Spleen (tissue), 7 donors: ENCODE data around the gene PLXNA2.

Experiments
- CTCF ChIP-seq, 11 experiments: fragments of 200-600 bp in 7 of 11; fragments of 450-650 bp in 4 of 11; sonication (generic) in 4 of 11; IDR thresholded peaks in 8 of 11; conservative IDR thresholded peaks in 3 of 11; 1 replicate in 7 of 11; 2 replicates in 4 of 11; pipeline versions ENCODE4 v1.4.0 to v1.8.0; 2016 to 2021; ENCODE audit warnings: antibody characterized with exemption in 11 of 11, inconsistent platforms in 4 of 11, mild to moderate bottlenecking in 1 of 11
- POLR2A ChIP-seq, 3 donors: fragments of 450-650 bp; IDR thresholded peaks; one replicate each; pipeline ENCODE4 v1.5.1; 2017; ENCODE audit warnings: antibody characterized with exemption in 3 of 3, mild to moderate bottlenecking in 1 of 3
- donor health status: DM: no; HTN: no; CAD: no; lungs with moderate emphysema.
- donor health status: DM: no; HTN: no; CAD: no.
- donor health status: DM: no; HTN: no; CAD: no.

DNA sequence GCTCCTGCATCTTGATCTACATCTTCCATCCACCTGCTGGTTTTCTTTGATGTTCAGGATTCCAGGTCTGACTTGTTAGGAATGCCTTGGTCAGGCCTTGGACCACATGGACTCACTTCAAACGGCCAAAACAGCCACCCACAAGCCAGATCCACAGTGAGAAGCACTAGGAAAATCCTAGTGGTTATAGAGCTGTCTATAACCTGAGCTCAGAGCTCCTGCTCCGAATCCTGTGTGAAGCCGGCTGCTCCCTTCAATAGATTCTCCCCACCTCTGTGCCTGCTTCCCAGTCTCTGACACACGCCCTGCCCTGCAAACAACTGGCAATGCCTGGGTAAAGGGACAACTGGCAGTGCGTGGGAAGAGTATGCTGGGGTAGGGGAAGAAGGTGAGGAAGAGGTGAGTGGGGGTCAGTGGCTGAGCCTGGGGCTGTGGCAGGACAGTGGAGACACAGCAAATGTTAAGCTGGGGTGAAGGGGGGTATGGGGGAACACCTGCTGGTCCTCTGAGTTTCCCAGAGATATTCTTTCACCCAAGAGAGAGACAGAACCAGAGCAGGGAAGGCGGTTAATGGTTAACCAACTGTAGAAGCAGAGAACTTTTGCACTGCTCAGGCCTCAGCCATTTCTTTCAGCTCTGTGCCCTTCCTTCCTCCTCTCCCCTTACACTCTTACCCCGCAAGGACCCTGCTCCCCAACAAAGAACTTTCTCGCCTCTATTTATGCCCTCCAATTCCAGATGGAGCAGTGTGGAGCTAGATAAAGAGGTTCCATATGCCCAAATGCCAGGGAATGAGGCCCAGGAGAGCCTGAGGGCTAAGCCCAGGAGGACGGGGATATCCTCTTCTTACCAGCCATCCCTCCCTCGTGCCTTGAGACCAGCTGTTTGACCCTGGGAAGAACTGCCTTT, 4.5 kb downstream of the PLXNA2 start:
- no peak for TF ChIP-seq CTCF (IDR thresholded peaks at IDR 0.05 in 8 of 11, conservative IDR thresholded peaks at IDR 0.05 in 3 of 11)
- no peak for TF ChIP-seq POLR2A (IDR thresholded peaks at IDR 0.05)
